Measurements from ENCODE around the gene LMTK3.
"Not testable (repeated sequence)": the region's sequence is repeated elsewhere in the genome, so short reads cannot be mapped to it uniquely, and the experiment has no call there.

Gene LMTK3

DNA sequence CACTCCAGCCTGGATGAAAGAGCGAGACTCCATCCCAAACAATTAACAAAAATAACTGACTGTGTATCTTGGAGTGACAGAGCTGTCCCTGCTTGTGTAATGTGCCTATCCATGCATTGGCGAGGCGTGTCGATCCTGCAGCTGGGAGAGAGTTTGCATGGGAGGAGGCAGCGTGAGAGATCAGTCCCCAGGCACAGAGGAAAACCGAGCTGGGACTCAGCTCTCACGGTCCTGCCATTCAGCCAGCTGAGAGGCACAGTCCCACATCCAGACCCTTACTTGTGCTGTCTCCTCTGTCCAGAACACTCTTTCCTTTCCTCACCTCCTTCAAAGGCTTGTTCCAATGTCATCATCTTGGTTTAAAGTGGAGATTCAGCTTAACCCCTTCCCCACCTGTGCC lies 28.5 kb upstream of the LMTK3 start:
- DNase-seq, result no peak

DNA sequence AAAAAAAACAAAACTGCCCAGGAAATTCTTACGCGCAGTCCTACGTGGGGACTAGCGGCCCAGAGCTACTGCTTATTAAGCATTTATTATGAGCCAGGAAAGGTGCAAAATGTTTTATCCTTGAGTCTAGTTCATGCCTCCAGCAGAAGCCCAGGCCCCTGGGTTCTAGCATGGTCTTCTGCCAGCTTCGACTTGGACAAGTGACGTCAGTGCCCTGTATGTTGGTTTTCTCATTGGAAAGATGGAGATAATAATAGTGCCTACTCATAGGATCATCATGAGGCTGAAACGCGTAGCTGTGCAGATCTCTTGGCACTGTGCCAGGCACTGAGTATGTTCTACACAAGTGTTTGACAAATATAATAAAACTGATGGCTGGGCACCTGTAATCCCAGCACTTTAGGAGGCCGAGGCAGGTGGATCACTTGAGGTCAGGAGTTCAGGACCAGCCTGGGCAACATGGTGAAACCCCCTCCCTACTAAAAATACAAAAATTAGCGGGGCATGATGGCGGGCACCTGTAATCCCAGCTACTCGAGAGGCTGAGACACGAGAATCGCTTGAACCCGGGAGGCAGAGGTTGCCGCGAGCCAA lies 28.0 kb upstream of the LMTK3 start:
- no peak for DNase-seq

- not testable (repeated sequence) for DNase-seq
These were observed 26.4 kb upstream of the LMTK3 start for GRCh38 chr19:48538057-48538456.

DNA sequence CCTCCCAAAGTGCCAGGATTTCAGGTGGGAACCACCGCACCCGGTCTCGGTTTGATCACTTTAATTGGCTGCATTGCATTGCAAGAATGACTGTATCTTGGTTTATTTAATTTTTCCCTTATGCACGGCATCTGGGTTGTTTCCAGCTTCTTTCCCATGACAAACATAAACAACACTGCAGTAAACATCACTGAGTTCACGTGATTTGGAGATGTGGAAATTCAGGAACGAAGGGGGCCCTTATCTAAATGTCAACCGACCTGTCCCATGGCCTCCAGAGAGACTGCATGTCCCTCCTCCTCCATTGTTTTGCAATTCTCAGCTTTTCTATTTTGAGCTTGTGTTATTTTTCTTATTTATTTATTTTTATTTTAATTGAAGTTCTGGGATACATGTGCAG lies 25.9 kb upstream of the LMTK3 start:
- DNase-seq, result no peak

DNA sequence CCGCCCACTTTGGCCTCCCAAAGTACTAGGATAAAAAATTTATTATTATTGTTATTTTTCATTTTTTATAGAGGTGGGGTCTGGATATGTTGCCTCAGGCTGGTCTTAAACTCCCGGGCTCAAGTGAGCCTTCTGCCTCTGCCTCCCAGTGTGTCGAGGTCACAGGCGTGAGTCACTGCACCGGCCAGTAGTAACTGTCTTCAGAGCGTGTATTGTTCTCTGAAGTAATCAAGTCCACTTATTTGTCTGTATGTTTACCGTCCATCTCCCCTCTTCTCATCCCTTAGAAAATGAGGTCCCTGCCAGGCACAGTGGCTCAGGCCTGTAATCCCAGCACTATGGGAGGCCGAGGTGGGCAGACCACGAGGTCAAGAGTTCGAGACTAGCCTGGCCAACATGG lies 22.1 kb upstream of the LMTK3 start:
- no peak for DNase-seq

- no peak for DNase-seq
These were observed 19.1 kb upstream of the LMTK3 start for GRCh38 chr19:48530770-48531169.

DNA sequence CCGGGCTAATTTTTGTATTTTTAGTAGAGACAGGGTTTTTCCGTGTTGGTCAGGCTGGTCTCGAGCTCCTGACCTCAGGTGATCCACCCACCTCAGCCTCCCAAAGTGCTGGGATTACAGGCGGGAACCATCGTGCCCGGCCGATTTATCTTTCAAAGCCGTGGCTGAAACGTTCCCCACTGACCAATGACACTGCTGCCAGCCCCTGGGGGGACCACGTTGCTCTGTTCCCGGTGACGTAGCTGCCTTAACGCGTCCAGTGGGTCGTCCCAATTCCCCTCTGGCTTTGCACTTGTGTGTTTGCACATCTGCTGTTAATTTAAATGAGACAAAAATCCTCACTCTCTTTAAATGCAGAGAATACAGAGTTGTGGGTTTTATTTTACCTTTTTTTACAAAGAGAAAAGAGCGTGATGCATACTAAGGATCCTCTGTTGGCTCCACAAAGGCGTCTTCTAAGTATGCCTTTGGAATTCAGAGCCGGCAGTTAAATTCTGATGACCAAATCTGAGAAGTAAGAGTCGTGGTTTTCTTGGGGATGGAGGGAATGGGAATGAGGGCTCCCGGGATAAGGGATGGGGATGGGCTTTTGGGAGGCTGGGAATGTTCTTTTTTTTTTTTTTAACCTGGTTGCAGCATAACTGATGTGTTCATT lies 18.6 kb upstream of the LMTK3 start:
- no peak for DNase-seq

DNA sequence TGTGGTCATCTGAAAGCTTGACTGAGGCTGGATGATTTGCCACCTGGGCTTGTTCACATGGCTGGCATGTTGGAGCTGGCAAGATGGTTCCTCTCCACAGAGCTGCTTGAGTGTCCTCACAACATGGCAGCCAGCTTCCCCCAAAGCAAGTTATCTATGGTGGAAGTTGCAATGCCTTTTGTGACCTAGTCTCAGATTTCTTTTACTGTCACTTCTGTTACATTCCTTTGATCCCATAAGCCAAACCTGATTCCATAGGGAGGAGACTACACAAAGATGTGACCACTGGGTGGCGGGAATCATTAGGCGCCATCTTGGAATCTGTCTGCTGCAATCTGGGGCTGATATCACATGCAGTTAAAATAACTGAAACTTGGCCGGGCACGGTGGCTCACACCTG lies 17.5 kb upstream of the LMTK3 start:
- DNase-seq, result no peak

- no peak for DNase-seq
These were observed 13.1 kb upstream of the LMTK3 start for GRCh38 chr19:48524732-48525131.

DNA sequence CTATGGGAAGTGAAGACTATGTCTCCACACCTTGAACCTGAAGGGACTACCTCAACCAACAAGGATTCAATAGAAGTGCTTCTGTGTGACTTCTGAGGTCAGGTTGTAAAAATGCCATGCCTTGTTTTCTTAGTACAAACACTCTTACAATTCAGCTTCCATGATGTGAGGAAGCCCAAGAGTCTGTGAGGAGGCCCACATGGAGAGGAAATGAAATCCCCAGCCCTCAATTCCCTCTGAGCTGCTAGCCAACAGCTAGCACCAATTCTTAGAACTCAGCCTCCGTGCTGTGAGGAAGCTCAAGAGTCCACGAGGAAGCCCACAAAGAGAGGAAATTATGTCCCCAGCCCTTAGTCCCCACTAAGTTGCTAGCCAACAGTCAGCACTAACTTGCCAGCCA lies 12.6 kb upstream of the LMTK3 start:
- DNase-seq, result no peak

DNA sequence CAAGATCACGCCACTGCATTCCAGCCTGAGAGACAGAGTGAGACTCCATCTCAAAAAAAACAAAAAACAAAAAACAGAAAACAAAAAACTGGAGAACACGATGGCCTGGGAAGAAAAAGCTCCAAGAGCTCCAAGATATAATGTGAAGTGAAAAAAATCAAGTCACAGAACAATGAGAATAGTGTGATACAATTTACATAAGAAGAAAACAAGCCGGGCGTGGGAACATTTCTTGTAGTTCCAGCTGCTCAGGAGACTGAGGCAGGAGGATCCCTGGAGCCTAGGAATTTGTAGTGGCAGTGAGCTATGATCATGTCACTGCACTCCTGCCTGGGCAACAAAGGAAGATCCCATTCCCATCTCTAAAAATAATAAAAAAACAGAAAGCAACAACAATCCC lies 8.5 kb upstream of the LMTK3 start:
- no peak for DNase-seq

GRCh38 chr19:48519426-48519825 lies 7.8 kb upstream of the LMTK3 start:
- not testable (repeated sequence) for DNase-seq

GRCh38 chr19:48518207-48518606 lies 6.6 kb upstream of the LMTK3 start:
- DNase-seq, result no peak

DNA sequence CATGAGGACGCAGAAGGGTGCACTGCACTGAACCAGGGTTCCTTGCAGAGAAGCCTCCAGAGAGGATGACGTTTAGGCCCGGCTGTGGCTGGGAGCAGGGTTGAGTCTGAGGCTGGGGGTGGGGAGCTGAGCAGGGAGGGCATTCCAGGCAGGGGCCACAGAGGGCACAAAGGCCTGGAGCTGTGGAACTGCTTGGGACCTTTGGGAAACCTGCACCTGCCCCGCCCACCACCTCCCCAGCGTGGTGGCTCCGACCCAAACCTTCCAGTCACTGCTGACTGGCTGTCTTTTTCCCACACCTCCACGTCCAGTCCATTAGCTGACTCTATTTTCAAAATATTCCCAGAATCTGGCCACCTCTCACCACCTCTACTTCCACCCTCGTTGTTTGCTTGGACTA lies 4.9 kb upstream of the LMTK3 start:
- no peak for DNase-seq

DNA sequence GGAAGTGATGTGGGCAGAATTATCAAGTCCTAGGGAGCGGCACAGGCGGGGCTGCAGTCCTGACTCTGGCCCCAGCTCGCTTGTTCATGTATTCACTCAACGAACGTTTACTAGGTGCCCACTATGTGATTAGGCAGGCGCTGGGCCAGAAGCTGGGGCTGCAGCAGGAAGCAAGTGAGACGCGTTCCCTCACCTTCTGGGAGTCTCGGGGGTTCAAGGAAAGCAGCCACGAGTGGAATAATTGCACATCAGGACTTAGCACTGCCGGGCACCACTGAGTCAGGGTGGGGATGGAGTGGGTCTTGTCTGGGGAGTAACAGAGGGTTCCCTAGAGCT lies 2.5 kb upstream of the LMTK3 start:
- DNase-seq, result no peak

DNA sequence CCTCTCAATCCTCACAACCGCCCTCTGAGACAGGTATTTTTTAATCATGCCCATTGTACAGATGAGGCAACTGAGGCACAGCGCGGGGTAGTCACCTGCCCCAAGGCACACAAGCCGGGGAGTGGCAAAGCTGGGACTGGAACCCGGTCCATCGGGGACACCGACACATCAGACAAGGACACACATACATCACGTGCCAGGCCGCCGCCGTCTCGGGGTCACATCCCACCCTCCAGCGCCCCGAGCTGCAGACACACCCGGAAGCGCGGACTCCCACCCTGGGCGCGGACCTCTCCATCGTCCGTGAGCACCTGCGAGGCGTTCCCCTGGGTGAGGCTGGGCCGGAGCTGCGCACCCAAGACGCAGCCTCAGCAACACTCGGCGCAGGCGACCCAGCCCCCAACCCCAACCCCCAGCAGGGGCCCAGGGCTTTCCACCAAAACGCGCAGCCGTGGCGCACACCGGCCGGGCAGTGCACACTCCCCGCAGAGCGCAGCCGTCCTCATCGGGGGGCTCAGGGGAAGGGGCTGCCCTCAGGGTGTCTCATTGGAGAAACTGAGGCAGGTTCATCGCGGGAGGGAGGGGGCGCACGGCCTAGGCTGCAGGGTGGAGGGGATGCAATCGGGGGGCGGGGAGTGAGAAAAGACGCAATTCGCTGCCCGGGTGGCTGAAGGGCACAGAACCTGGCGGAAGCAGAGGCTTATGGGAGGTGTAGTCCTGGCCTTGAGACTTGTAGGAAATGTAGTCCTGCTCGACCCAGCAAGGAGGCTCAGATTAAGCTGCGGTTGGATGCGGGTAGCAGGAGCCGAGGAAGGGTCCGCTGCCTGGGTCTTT lies 1.9 kb upstream of the LMTK3 start:
- peak; percentile 73 for DNase-seq

GRCh38 chr19:48512504-48513288 lies 1.1 kb upstream of the LMTK3 start:
- no peak for DNase-seq

- DNase-seq, result no peak
These were observed 309 bp downstream of the LMTK3 start for GRCh38 chr19:48511321-48511731.

DNA sequence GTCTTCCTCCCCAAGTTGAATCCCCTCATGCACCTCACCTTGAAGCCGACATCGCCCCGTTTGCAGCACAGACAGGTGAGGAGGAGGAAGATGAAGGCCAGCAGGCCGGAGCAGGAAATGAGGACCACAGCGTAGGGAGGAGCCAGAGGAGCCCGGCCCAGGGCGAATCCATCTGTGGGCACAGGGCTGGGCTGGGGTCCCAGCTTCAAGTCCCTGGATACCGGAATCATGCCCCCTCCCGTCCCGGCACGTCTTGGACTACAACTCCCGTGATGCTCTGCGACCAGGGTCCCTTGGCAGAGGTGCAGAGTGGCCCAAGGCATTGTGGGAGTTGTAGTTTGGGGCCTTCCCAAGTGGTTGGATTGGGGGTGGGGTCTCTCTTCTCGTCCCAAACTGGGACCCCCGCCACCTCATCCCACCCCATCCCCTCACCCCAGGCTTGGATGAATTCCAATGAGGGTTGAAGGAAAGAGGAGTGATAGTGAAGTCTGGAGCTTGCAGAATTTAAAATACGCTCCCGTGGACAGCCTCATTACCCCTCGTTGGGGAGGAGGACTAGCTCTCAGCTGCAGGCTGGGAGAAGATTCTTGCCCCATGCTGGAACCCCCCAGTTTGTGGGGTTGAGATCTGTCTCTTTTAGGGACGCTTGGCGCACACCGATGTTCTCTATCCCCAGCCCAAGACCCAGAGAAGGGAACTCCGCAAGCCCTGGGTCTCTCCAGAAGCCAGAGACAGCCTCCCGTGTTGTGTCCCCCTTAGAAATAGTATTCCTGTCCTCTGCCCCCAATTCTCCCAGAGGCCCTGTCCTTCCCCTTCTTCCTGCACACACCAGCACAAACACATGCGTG lies 990 bp downstream of the LMTK3 start:
- peak; percentile 73 for DNase-seq

- DNase-seq, result no peak
These were observed 2.0 kb downstream of the LMTK3 start for GRCh38 chr19:48509467-48510194.

- DNase-seq, result no peak
These were observed 2.8 kb downstream of the LMTK3 start for GRCh38 chr19:48508729-48509411.
